Measurements from ENCODE around the gene ANKFY1. TPM values are rescaled to one million over a fixed set of nuclear protein-coding genes. Genes with fewer than 3 reads are reported as not detected.
"Not testable (repeated sequence)": the region's sequence is repeated elsewhere in the genome, so short reads cannot be mapped to it uniquely, and the experiment has no call there.

ANKFY1 gene
- total RNA-seq, 1 donor from 2014 or later, result 28.0 TPM

GRCh38 chr17:4156750-4157381 is 106.9 kb downstream of the ANKFY1 start:
- DNase-seq (ENCODE audit: low read depth, low spot score), result no peak

DNA sequence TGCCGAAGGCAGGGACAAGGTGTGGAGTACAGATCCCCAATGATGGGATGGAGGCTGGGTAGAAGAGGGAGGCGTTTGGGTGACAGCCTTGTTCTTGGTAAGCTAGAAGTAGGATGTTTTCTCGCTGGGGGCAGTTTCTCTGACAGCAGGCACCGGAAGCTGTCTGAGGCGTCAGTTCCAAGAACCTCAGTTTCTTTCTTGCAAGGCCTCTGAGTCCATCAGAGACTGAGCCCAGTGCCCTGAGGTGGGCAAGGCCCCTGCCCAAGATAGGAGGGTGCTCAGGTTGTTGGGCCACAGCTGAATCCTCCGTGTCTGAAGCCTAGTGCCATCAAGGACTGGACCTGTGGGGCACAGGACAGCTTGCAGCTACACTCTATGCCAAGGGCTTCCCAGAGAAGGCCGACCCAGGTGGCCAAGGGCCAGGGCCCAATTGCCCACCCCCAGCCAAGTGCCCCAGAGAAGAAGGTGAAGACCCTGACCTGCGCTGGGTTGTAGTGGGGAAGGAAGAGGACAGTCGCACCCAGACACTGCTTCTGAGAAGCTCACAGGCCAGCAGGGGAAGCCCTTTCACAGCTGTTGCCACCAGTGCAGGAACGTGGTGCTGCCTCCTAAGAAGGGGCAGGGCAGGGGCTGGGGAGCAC is 107.7 kb downstream of the ANKFY1 start:
- no peak for DNase-seq (ENCODE audit: low read depth, low spot score)

- no peak for DNase-seq (ENCODE audit: low read depth, low spot score)
Measured at GRCh38 chr17:4154201-4154600, 109.6 kb downstream of the ANKFY1 start.

DNA sequence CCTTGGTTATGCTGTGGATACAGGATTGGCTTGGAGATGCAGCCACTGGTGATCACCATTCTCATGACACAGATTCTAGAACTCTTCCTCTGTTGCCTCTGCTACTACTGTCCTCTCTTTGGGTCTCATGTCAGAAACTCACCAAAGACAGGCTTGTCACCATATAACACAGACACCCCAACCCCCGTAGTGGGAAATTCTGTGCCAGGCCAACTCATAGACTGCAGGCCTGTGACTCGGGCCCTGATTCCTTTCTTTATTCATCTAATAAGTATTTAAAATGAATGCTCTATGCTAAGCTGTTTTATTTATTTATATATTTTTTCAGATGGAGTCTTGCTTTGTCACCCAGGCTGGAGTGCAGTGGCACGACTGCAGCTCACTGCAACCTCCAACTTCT is 111.3 kb downstream of the ANKFY1 start:
- no peak for DNase-seq (ENCODE audit: low read depth, low spot score)

DNA sequence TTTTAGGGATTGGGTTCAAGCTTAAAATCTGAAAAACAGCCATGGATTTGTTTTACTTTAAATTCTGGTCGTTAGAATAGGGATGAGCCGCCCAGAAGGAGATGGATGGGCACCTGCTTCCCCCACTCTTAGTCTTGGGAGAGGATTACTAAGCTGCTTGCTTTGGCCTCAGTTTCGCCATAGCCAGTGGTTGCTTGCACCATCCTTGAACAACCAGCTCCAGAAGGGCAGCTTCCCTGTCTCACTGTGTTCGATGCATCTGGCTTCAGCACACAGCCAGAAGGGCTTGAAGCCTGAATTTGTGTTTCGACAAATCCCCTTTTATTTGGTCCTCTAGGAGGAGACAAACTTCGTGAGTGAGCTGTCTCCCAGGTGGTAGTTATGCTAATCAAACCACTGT is 113.7 kb downstream of the ANKFY1 start:
- no peak for DNase-seq (ENCODE audit: low read depth, low spot score)

DNA sequence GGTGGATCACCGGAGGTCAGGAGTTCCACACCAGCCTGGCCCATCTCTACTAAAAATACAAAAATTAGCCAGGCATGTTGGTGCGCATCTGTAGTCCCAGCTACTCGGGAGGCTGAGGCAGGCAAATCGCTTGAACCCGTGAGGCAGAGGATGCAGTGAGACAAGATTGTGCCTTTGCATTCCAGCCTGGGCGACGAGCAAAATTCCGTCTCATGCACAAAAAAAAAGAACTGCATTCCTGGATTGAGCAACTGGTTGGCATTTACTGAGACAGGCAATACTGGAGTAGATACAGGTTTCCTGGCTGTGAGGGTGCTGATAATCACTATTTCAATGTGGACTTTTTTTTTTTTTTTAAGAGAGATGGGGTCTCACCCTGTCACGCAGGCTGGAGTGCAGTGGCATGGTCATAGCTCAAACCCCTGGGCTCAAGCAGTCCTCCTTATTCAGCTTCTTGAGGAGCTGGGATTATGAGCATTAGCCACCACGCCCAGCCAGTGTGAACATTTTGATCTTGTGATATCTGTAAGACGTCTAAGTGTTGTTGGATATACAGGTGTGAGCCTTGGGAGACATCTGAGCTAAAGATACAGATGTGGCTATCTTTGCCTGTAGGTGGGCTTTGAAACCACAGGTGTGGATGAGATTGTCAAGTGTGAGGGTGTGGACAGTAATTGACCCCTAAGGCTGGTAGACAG is 115.0 kb downstream of the ANKFY1 start:
- no peak for DNase-seq (ENCODE audit: low read depth, low spot score)

DNA sequence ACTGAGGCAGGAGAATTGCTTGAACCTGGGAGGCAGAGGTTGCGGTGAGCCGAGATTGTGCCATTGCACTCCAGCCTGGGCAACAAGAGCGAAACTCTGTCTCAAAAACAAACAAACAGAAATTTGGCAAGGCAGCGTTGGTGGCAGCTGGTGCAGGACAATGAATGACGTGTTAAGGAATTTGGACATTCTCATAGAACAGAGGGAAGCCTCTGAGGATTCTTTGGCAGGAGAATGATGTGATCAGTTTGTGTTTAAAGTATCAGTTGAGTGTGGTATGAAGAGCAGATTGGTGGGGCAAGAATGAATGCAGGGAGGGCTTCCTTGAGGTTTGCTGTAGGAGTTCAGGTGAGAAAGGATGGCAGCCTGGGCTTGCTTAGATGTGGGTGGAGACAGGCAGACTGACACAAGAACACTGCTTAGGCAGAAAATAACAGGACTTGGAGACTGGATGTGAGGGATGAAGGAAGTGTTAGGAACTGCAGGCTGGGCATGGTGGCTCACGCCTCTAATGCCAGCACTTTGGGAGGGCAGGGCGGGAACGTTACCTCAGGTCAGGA is 115.9 kb downstream of the ANKFY1 start:
- no peak for DNase-seq (ENCODE audit: low read depth, low spot score)

DNA sequence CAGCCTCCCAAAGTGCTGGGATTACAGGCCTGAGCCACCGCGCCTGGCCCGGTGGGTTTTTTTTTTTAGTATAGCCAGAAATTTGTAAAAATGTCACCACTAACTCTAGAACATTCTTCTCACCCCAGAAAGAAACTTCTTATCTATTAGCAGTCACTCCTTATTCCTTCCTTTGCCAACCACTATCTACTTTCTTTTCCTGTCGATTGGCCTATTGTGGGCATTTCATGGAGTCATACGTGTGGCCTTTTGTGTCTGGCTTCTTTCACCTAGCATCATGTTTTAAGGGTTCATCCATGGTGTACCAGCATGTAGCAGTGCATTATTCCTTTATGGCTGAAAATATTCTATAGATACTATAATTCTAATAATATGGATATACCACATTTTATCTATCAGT is 117.1 kb downstream of the ANKFY1 start:
- DNase-seq (ENCODE audit: low read depth, low spot score), result no peak

DNA sequence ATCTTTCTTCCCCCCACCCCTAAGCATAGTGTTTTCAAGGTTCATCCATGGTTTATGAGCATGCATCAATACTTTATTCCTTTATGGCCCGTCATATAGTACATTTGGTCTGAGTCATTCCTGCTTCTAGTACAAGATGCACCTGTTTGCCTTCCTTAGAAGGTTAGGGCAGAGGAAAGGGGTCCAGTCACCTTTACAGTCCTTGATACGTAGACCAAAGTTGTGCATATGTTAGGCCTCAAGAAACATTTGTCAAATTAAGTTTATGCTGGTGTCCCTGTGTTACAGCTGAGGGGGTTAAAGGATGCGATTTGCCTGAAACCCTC is 119.4 kb downstream of the ANKFY1 start:
- DNase-seq (ENCODE audit: low read depth, low spot score), result no peak

DNA sequence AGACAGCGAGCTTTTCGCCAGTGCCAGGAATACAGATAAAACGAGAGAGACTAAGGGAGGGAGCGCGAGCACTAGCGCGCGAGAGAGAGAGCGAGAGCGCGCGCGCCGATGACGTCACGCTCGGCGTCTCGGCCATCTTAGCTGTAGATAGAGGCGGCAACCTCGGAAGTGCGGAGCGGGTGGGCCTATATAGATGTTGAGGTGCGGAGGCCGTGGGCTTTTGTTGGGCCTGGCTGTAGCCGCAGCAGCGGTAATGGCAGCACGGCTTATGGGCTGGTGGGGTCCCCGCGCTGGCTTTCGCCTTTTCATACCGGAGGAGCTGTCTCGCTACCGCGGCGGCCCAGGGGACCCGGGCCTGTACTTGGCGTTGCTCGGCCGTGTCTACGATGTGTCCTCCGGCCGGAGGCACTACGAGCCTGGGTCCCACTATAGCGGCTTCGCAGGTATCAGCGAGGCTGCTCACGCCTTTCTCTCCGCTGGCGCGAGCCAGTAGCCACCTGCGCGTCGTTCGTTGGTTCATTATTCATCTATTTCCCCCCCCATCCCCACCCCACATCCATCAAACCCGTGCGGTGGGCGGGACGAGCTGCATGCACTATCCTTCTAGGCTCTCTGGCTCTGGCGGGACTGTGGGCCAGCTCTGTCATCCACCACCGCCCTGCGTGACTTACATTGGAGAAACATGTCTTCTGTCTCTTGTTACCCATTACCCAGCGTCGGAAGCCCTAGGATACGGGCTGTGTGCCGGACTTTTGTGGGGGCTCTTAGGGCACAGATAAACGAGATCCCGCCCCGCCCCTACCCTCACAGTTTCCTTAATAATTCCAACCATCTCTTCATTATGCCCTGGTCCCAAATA is 120.0 kb downstream of the ANKFY1 start:
- peak; percentile 80 for DNase-seq (ENCODE audit: low read depth, low spot score)

- DNase-seq (ENCODE audit: low read depth, low spot score), result no peak
Measured at GRCh38 chr17:4142107-4142900, 121.5 kb downstream of the ANKFY1 start.

- DNase-seq (ENCODE audit: low read depth, low spot score), result no peak
Measured at GRCh38 chr17:4140125-4140524, 123.7 kb downstream of the ANKFY1 start.

- not testable (repeated sequence) for DNase-seq (ENCODE audit: low read depth, low spot score)
Measured at GRCh38 chr17:4138906-4139526, 124.8 kb downstream of the ANKFY1 start.

- DNase-seq (ENCODE audit: low read depth, low spot score), result no peak
Measured at GRCh38 chr17:4136373-4136772, 127.4 kb downstream of the ANKFY1 start.

DNA sequence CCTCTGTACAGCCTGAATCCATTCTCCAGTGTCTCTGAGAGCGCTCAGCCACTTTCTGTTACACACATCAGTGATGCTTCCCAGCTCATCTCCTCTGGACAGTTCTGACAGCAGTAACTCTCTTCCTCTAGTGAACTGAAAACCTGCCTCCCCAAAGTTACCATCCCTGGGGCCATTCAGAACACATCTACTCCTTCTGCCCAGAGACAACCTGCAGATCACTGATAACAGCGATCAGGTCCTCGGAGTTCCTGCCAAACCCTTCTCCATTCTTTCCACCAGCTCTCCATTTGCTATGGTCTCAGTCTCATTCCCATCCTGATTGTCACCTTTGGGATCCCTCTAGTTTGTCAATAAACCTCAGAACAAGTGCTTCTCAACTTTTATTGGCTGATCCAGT is 128.3 kb downstream of the ANKFY1 start:
- DNase-seq (ENCODE audit: low read depth, low spot score), result no peak

DNA sequence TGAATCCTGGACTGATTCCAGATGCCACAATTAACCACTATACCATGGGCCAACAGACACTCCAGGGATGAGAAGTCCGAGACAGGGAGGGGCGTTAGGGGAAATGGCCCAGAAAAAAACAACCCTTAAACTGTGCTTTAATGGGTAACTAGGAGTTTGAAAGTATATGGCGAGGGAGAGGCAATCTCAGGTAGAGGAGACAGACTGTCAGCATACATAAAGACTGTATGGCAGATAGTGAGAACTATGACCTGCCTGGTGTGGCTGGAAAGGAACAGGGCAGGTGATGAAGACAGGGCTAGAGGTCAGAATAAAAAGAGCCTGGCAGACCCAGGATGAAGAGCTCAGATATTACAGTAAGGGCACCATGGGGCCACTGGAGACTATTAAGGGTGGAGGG is 129.1 kb downstream of the ANKFY1 start:
- DNase-seq (ENCODE audit: low read depth, low spot score), result no peak

DNA sequence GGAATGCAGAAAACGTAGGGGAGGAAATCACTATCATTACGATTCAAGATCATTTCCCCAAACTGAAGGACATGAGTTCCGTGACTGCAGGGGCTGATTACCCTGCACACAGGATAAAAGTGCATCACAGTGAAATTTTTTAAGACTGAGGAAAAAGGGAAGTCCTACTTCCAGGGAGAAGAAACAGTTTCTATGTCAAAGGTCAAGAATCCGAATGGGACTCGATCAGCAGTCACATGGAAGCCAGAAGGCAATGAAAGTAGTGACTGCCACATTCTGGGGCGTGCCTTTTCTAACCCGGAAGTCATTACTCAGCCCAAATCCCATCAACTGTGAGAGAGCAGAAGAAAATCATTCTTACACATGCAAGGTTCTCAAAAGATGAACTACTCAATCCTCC is 133.1 kb downstream of the ANKFY1 start:
- DNase-seq (ENCODE audit: low read depth, low spot score), result no peak

- DNase-seq (ENCODE audit: low read depth, low spot score), result no peak
Measured at GRCh38 chr17:4127555-4127954, 136.2 kb downstream of the ANKFY1 start.

DNA sequence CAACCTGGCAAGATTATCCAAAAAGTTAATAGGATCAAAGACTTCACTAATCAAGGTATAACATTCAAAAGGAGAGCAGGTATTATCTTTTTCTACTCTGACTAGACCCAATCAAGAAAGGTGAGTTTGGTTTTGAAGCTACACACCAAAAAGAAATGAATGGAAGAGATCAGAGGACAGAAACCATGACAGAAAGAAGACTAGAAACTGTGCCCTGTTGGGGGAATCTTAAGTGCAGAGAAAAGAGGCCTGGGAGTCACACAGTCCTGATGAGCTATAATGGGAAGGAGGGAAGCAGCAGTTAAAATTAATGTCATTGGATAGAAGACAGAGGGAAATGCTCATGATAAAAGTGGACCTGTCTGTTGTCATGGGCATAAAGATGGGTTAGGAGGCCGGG is 138.2 kb downstream of the ANKFY1 start:
- no peak for DNase-seq (ENCODE audit: low read depth, low spot score)

- DNase-seq (ENCODE audit: low read depth, low spot score), result no peak
Measured at GRCh38 chr17:4124999-4125398, 138.8 kb downstream of the ANKFY1 start.

Data from pulmonary artery endothelial cell (primary cell).